ENCODE measurements around the gene KATNB1.

DNA sequence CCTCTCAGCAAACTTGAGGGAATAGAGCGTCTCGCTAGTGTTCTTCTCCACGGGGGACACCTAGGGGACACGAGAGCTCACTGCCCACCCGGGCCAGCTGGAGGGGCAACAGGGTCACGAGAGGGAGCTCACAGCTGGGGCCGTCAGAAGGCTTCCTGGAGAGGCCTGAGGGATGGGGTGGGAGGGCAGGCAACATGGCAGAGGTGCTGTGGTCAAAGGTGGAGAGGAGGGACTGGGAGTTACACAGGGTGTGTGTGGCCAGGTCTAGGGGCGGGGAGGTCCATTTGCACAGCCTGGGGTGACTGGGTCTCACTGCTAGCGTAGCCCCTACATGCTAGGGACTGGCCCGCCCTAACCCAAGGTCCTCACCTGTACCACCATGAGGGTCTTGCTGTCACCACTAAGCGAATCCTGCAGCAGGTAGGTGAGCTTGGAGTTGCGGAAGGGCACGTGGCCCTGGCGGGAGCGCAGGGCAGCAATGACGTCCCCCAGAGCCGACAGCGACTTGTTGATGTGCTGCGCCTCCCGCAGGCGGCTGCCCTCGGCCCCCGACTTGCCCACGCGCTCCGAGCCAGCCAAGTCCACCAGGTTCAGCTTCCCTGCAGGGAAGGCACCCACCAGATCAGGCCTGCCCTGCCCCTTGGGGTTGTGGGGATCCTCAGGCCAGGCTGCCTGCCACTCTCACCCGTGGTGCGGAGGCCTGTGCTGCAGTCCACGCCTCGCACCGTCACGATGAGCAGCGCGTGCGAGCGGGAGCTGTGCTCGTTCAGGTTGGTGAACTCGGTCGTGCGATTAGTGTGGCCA lies 25.0 kb downstream of the KATNB1 start:
- TF ChIP-seq FOXK2 (IDR thresholded peaks at IDR 0.05) (no peak), SUZ12 (IDR thresholded peaks at IDR 0.05) (no peak), NFRKB (IDR thresholded peaks at IDR 0.05) (no peak), FOXM1 (IDR thresholded peaks at IDR 0.05; ENCODE audit: borderline replicate concordance) (no peak), HDGF (IDR thresholded peaks at IDR 0.05; ENCODE audit: borderline replicate concordance) (no peak), FOXA1 (IDR thresholded peaks at IDR 0.05) (no peak), ELF4 (IDR thresholded peaks at IDR 0.05) (no peak), ARNT (IDR thresholded peaks at IDR 0.05) (no peak), SP1 (IDR thresholded peaks at IDR 0.05) (no peak), BHLHE40 (IDR thresholded peaks at IDR 0.05; ENCODE audit: borderline replicate concordance) (no peak)
- TF ChIP-seq, protein P1, sequence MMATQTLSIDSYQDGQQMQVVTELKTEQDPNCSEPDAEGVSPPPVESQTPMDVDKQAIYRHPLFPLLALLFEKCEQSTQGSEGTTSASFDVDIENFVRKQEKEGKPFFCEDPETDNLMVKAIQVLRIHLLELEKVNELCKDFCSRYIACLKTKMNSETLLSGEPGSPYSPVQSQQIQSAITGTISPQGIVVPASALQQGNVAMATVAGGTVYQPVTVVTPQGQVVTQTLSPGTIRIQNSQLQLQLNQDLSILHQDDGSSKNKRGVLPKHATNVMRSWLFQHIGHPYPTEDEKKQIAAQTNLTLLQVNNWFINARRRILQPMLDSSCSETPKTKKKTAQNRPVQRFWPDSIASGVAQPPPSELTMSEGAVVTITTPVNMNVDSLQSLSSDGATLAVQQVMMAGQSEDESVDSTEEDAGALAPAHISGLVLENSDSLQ (IDR thresholded peaks at IDR 0.05) = no peak

All from HEK293T (cell line).